ENCODE data around the gene AHRR. TPM values are rescaled to one million over a fixed set of nuclear protein-coding genes. Genes with fewer than 3 reads are reported as not detected.
"Not testable (repeated sequence)": the region's sequence is repeated elsewhere in the genome, so short reads cannot be mapped to it uniquely, and the experiment has no call there.

The AHRR gene
- total RNA-seq, 1 donor = 0.31 TPM

- Histone ChIP-seq H3K27me3 (ENCODE audit: insufficient read depth, low read length) (no peaks in the 10 kb centered on the region), H3K9me3 (ENCODE audit: low read depth, low read length) (no peaks in the 10 kb centered on the region), H3K4me1 (ENCODE audit: insufficient read depth, low read length) (peaks cover 20% of the 10 kb centered on the region), H3K4me3 (ENCODE audit: low read length) (no peak overlapping the region)
Measured at GRCh38 chr5:402615-403359, 81.3 kb downstream of the AHRR start.

GRCh38 chr5:403995-404394, 82.5 kb downstream of the AHRR start:
- no peak overlapping the region for H3K4me3 ChIP-seq (ENCODE audit: low read length)
- peaks cover 20% of the 10 kb centered on the region for H3K4me1 ChIP-seq (ENCODE audit: insufficient read depth, low read length)
- H3K27me3 ChIP-seq (ENCODE audit: insufficient read depth, low read length) = no peaks in the 10 kb centered on the region
- H3K9me3 ChIP-seq (ENCODE audit: low read depth, low read length) = no peaks in the 10 kb centered on the region

GRCh38 chr5:404666-405241, 83.2 kb downstream of the AHRR start:
- H3K9me3 ChIP-seq (ENCODE audit: low read depth, low read length) = no peaks in the 10 kb centered on the region
- H3K4me3 ChIP-seq (ENCODE audit: low read length) = no peak overlapping the region
- peaks cover 15% of the 10 kb centered on the region for H3K4me1 ChIP-seq (ENCODE audit: insufficient read depth, low read length)
- no peaks in the 10 kb centered on the region for H3K27me3 ChIP-seq (ENCODE audit: insufficient read depth, low read length)

GRCh38 chr5:405421-405820, 83.9 kb downstream of the AHRR start:
- H3K9me3 ChIP-seq (ENCODE audit: low read depth, low read length) = no peaks in the 10 kb centered on the region
- no peak overlapping the region for H3K4me3 ChIP-seq (ENCODE audit: low read length)
- no peaks in the 10 kb centered on the region for H3K27me3 ChIP-seq (ENCODE audit: insufficient read depth, low read length)
- H3K4me1 ChIP-seq (ENCODE audit: insufficient read depth, low read length) = peaks cover 8% of the 10 kb centered on the region

- peaks cover 8% of the 10 kb centered on the region for H3K4me1 ChIP-seq (ENCODE audit: insufficient read depth, low read length)
- no peak overlapping the region for H3K4me3 ChIP-seq (ENCODE audit: low read length)
- no peaks in the 10 kb centered on the region for H3K9me3 ChIP-seq (ENCODE audit: low read depth, low read length)
- no peaks in the 10 kb centered on the region for H3K27me3 ChIP-seq (ENCODE audit: insufficient read depth, low read length)
Measured at GRCh38 chr5:406041-406440, 84.5 kb downstream of the AHRR start.

GRCh38 chr5:407051-407450, 85.5 kb downstream of the AHRR start:
- H3K4me3 ChIP-seq (ENCODE audit: low read length) = no peak overlapping the region
- no peaks in the 10 kb centered on the region for H3K27me3 ChIP-seq (ENCODE audit: insufficient read depth, low read length)
- H3K4me1 ChIP-seq (ENCODE audit: insufficient read depth, low read length) = peaks cover 8% of the 10 kb centered on the region
- H3K9me3 ChIP-seq (ENCODE audit: low read depth, low read length) = no peaks in the 10 kb centered on the region

GRCh38 chr5:407801-408268, 86.3 kb downstream of the AHRR start:
- no peak overlapping the region for H3K4me3 ChIP-seq (ENCODE audit: low read length)
- no peaks in the 10 kb centered on the region for H3K27me3 ChIP-seq (ENCODE audit: insufficient read depth, low read length)
- H3K9me3 ChIP-seq (ENCODE audit: low read depth, low read length) = no peaks in the 10 kb centered on the region
- peaks cover 4% of the 10 kb centered on the region for H3K4me1 ChIP-seq (ENCODE audit: insufficient read depth, low read length)

- H3K9me3 ChIP-seq (ENCODE audit: low read depth, low read length) = no peaks in the 10 kb centered on the region
- H3K27me3 ChIP-seq (ENCODE audit: insufficient read depth, low read length) = no peaks in the 10 kb centered on the region
- no peak overlapping the region for H3K4me3 ChIP-seq (ENCODE audit: low read length)
- H3K4me1 ChIP-seq (ENCODE audit: insufficient read depth, low read length) = no peaks in the 10 kb centered on the region
Measured at GRCh38 chr5:410911-411517, 89.5 kb downstream of the AHRR start.

GRCh38 chr5:411728-412127, 90.2 kb downstream of the AHRR start:
- Histone ChIP-seq H3K9me3 (ENCODE audit: low read depth, low read length) (no peaks in the 10 kb centered on the region), H3K27me3 (ENCODE audit: insufficient read depth, low read length) (no peaks in the 10 kb centered on the region), H3K4me3 (ENCODE audit: low read length) (no peak overlapping the region), H3K4me1 (ENCODE audit: insufficient read depth, low read length) (no peaks in the 10 kb centered on the region)

- H3K9me3 ChIP-seq (ENCODE audit: low read depth, low read length); H3K4me1 ChIP-seq (ENCODE audit: insufficient read depth, low read length); H3K27me3 ChIP-seq (ENCODE audit: insufficient read depth, low read length); H3K4me3 ChIP-seq (ENCODE audit: low read length): not testable (repeated sequence)
Measured at GRCh38 chr5:414991-415927, 93.7 kb downstream of the AHRR start.

- Histone ChIP-seq H3K4me1 (ENCODE audit: insufficient read depth, low read length) (no peaks in the 10 kb centered on the region), H3K27me3 (ENCODE audit: insufficient read depth, low read length) (no peaks in the 10 kb centered on the region), H3K9me3 (ENCODE audit: low read depth, low read length) (no peaks in the 10 kb centered on the region), H3K4me3 (ENCODE audit: low read length) (no peak overlapping the region)
Measured at GRCh38 chr5:415928-416635, 94.6 kb downstream of the AHRR start.

- Histone ChIP-seq H3K4me3 (ENCODE audit: low read length) (no peak overlapping the region), H3K27me3 (ENCODE audit: insufficient read depth, low read length) (no peaks in the 10 kb centered on the region), H3K9me3 (ENCODE audit: low read depth, low read length) (no peaks in the 10 kb centered on the region), H3K4me1 (ENCODE audit: insufficient read depth, low read length) (no peaks in the 10 kb centered on the region)
Measured at GRCh38 chr5:416636-416960, 95.1 kb downstream of the AHRR start.

GRCh38 chr5:417301-418161, 96.0 kb downstream of the AHRR start:
- Histone ChIP-seq H3K27me3 (ENCODE audit: insufficient read depth, low read length) (no peaks in the 10 kb centered on the region), H3K4me1 (ENCODE audit: insufficient read depth, low read length) (no peaks in the 10 kb centered on the region), H3K9me3 (ENCODE audit: low read depth, low read length) (no peaks in the 10 kb centered on the region), H3K4me3 (ENCODE audit: low read length) (no peak overlapping the region)

Data from mononuclear cell (primary cell).